HG03039 (cell line): ENCODE results near the gene CEP97.
"Not testable (repeated sequence)": the region's sequence is repeated elsewhere in the genome, so short reads cannot be mapped to it uniquely, and the experiment has no call there.

Experiments used
- ATAC-seq: cut with Tn5 transposase; IDR thresholded peaks from one replicate; pipeline ENCODE4 v1.9.1; 2021; ENCODE audit warnings: mild to moderate bottlenecking, moderate library complexity; ENCODE audit not compliant: unreplicated experiment

The CEP97 gene

DNA sequence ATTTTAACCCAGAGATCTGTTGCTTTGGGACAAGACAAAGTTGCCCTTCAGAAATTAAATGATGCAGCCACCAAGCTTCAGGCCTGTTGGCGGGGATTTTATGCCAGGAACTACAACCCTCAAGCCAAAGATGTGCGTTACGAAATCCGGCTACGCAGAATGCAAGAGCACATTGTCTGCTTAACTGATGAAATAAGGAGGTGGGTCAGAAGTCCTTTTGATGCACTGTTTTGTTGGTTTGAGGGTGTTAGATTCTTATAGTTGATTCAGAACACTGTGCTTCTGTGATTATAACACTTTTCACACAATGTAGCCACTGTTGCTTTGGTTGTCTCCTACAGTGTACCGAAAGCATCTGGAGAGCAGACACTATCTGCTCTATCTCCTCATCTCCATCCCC lies 33.8 kb downstream of the CEP97 start:
- ATAC-seq, result no peak

DNA sequence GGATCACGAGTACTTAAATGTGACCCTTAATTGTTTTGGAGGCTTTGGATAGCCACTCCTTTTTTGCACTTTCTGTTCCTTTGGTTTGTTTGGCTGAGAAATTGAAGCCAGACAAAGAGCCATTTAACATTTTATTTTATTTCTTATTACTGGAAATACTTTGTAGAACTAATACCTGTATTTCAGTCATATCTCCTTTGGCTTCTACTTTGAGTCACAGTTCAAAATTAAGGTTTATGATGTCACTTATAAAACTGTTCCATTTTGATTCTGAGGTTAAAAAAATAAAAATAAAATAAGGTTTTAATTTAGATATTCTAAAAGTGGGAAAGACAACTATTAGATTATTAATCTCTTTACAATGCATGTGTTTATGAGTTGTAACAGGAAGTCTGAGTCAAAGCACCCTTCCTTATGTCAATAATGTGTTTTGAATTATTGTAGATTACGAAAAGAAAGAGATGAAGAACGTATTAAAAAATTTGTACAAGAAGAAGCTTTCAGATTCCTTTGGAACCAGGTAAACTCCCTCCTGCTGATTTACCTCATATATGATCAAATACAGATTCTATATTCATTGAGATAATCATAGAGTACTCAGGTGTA lies 37.7 kb downstream of the CEP97 start:
- ATAC-seq, result no peak

DNA sequence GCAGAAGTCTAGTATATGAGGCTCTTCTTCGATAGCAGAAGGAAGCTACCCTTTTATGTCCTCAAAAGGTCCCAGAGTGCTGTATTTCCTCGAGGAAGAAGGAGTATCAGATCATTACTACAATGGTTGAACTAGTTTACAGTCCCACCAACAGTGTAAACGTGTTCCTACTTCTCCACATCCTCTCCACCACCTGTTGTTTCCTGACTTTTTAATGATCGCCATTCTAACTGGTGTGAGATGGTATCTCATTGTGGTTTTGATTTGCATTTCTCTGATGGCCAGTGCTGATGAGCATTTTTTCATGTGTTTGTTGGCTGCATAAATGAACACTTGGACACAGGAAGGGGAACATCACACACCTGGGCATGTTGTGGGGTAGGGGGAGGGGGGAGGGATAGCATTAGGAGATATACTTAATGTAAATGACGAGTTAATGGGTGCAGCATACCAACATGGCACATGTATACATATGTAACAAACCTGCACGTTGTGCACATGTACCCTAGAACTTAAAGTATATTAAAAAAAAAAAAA lies 53.4 kb downstream of the CEP97 start:
- ATAC-seq, result not testable (repeated sequence)

DNA sequence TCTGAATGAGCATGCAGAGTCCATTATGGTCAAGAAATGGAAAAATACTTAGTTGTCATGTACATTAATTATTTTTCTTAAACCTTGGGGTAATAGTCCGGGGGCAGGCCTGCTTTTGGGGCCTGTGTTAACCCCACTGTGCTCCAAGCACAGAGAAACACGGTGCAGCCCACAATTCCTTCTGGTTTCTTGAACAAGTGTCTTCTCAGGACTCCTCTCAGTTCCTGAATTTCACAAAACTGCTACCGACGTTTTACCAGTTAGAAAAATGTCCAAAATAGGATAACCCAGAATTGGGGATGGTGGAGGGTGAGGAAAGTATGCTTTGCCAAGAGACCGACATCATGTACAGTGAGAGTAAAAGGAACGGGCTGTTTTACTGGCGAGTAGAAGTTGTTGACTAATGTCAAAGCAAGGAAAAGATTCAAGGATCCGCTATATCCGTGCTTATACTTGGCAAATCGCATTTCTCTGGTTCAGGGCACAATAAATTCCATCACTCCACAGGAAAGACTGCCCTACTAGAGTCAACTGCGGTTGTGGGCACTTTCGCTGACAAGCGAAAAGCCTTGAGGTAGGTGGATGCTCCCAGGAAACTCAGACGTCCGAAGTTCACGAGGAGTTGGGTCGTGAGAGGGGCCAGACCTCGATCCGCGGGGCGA lies 54.1 kb downstream of the CEP97 start:
- ATAC-seq, result no peak

DNA sequence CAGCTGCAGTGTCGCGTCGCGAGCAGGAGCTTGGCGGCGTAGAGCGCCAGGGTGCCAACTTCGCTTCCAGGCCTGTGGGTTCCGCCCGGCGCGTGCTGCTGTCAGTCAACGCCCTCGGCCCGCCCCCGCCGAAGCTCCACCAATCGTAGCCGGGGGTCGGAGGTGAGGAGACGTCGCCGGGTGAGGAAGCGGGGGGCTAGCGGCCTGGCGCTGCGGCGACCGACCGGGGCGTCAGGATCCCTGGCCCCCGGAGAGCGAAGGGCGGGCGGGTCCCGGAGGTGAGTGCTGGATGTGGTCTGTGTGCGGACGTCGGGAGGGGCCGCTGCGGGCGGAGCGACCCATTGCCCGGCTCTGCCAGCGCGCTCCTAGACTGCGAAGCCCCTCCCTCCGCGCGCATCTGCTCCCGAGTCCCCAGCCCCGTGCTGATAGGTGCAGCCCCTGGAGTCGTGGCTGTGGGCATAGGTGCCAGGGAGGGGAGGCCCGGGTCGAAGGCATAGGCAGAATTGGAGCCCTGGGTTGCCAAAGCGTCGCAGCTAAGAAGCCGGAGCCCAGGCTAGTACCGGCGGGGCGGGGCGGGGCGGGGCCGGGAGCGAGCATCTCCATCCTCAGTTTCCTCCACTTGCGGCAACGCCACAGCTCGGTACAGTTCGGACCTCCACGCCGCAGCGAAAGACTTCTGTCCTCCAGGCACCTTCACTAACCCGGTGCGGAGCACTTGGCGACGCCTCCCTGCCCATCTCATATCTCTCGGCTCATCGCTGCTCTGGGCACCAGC lies 54.8 kb downstream of the CEP97 start, which contains the start of gene NXPE3:
Gene NXPE3 (plus strand): TSS at position 165 of the 775 bp plus-strand sequence. CDS start 6,386 bp downstream, outside the sequence.
- peak; percentile 95 for ATAC-seq

DNA sequence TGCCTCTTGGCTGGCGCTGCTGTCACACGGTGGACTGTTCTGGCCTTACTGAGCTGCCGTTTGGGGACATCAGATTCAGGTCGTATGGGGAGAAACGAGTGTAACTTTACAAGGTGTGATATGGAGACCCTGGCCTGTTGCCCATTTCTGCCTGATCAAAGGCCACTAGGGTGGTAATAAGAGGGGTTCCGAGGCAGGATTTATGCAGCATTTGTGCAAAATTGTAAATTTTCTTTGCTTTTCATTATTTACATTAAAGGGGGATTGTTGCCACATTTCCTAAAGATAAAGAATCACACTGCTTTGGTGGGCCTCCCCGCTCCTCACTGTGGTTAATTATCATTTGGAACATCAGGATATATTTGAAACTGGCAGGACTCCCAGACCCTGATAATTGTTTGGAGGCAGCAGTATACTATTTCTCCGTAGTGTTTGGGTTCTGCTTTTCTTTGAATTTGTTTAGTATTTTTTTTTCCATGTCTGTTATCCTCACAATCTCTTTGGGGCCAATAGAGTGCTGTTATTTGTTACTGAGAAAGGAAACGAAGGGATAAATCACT lies 55.5 kb downstream of the CEP97 start:
- ATAC-seq, result peak; percentile 21

DNA sequence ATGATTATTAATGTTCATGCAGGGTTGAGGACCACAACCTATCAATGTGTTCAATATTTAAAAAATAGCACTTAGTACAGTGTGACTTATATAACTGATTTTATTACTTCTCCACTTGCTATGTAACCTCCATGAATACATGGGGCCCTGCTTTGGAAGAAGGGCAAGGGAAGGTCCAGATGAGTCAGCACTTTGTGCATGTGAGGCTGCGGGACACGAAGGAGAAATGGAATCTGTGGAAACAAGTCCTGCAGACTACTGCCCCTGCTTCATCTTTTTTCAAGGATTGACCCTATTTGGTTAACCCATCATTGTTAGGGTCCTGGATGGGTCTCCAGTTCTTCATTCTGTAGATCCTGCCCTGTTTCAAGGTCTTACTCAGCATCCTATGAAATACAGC lies 56.2 kb downstream of the CEP97 start:
- no peak for ATAC-seq

DNA sequence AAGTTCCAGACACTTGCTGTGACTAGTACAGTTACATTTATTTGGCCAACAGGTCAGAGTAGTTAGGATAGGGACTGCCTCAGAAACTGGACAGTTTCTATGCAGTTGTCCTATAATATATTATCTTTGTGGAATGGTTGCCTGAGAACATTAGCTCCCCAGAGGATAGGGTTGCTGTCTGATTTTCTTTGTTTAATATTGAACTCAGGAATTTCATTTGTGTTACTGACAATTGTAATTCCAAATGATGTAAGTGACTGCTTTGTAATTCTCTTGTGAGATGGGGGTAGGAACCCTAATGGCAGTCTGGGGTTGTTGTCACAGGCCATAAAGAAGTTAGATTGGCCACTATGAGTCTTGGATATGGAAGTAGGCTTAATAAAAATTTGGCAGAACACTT lies 56.8 kb downstream of the CEP97 start:
- no peak for ATAC-seq

DNA sequence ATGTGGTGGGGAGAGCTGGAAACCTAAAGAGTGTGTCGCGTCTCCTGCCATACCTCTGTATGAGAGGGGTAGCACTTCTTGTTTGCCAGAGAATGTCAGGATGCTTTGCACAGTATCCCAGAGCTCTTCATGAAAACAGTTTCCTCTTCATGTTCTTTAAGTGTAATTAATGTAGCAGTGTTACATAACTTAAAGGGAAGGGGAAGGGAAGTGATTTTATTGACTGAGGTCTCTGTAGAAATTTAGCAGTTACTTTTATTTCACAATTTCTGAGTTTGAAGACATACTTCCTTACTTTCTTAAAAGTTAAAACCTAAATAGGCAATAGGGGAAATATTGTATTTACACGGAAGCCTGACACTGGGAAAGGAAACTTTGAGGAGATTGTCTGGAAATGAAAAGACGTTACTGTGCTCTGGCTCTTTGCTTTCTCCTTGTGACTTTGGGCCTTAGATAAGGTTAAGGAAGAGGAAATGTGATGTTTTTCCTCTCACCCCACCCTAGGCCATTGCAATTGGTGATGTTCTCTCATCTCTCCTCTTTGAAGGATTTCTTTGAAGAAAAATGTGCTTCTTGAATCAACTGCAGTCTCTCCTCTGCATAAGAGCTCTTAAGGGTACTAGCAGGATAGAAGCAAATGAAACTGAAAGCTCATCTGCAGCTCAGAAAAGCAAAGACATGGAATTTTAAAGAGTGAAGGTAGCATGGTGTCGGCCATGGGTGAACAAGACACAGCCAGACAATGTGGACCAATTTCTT lies 60.6 kb downstream of the CEP97 start:
- ATAC-seq, result no peak

DNA sequence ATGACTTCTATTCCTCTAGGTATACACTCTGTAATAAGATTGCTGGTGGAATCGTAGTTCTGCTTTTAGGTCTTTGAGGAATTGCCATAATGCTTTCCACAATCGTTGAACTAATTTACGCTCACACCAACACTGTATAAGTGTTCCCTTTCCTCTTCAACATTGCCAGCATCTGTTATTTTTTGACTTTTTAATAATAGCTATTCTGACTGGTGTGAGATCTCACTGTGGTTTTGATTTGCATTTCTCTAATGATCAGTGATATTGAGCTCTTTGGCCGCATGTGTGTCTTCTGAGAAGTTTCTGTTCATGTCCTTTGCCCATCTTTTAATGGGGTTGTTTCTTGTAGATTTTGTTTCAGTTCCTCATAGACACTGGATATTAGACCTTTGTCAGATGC lies 67.4 kb downstream of the CEP97 start:
- peak; percentile 96 for ATAC-seq

DNA sequence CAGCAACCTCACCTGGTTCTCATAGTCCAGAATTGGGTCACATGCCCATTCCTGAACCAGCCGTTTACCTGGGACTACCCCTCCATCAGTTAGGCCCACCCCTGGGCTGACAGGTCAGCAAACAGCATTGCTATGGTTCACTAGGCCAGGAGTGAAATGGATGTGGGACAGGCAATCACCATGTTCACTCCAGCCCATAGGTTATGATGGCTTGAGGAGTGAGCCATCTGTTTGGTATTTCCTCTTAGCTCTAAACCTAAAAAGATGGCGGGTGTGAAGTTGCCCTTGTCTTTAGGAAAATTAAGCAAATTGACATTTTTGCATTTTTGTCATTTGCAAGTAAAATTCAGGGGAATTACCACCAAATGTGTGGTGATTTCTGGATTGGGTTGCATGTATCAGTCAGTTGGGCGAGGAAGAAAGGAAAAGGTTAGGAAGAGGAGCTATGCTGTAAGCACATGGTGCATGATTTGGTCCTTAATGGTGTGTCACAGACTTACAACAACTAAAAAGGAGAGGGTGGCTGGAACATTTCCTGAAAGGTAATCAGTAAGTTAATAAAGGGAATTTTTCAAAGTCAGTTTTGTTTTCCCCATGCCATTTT lies 71.8 kb downstream of the CEP97 start:
- no peak for ATAC-seq

DNA sequence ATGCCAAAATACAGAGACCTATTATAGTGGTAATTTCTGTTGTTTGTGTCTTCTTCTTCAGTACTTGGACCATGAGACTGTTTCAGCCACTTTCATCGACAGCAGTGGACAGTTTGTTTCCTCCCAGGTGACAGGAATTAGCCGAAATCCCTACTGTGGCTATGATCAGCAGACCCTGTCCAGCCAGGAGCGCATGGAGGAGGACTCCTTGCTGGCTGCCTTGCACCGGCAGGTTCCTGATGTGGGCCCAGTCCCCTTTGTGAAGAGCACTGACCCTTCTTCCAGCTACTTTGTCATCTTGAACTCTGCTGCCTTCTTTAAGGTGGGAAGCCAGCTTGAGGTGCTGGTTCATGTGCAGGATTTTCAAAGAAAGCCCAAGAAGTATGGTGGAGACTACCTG lies 76.8 kb downstream of the CEP97 start:
- no peak for ATAC-seq

DNA sequence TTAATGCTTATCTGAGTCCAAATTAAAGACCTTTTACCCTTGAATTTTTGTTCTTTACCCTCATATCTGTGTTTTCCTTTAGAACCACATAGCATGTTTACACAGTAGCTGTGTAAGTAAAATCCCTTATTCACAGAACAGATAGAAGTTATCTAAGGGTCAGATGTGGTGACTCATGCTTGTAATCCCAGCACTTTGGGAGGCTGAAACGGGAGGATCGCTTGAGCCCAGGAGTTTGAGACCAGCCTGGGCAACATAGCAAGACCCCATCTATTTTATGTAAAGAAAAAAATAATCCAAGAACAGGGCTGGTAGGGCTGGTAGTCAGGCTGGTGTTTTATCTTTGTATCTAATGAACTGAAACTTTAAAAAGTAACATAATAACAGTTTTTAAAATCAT lies 77.8 kb downstream of the CEP97 start:
- ATAC-seq, result no peak

DNA sequence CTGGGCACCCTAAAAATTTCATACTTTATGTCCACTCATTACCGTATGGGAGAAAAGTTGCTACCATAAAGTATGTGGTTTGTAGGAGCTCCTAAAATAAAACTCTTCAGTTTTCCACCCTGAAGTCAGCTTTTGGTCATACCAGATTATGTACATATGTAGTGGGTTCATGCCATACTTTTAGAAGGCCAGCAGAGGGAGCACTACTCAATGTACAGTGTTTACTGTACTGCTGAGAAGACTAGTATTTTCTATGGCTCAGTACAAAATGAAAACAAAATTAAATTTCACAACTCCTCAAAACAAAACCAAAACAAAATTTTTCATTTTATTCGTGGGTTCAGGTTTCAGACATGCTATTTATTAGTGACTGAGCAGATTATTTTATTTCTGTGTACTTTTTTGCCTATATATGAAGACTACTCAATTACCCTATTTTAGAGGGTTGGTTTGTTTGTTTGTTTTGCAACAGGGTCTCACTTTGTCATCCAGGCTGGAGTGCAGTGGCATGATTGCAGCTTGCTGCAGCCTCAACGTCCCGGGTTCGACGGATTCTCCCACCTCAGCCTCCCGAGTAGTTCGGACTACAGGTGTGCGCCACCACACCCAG lies 78.9 kb downstream of the CEP97 start:
- peak; percentile 89 for ATAC-seq

DNA sequence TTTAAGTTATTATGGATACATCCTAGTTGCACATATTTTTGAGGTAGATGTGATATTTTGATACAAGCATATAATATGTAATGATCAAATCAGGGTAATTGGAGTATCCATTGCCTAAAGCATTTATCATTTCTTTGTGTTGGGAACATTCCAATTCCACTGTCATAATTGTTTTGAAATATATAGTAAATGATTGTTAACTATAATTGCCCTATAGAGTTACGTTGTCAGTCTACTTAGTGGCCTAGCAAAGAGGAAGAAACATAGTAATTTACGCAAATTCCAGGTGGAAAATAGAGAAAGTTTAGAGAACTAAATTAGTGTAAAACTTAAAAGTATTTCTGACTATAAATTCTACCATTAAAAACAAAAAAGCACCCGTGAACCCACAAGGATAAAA lies 79.5 kb downstream of the CEP97 start:
- ATAC-seq, result no peak

DNA sequence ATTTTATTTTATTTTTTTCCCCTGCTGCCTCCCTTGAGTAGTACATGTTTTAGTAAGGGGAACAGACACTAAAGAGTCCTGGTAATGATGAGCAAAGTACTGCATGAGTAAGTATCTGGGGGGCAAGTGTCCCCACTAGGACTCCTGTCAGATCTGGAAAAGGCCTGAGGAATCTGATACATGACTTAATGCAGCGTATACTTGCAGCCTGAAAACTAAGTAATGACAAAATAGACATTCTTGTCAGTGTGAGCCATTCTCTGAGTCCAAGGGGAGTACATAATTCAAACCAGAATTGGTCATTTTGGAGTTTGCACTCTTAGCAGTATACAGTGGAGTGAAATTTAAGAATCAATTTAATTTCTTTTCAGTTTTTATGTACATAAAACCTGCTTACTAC lies 82.1 kb downstream of the CEP97 start:
- no peak for ATAC-seq

DNA sequence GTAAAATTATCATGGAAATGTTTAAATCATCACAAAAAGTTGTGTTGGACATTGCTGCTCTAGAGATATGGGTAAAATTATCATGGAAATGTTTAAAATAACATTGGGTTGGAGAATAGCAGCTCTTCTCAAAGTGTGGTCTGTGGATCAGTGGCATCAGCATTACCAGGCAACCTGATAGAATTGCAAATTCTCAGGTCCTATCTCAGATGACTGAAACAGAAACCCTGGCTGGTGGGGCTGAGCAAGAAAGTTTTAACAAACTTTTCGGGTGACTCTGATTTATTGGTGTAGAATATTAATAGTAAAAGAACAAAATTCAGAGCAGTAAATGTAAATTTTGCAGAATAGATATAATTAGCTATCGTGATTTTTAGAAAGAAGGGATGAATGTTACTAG lies 83.5 kb downstream of the CEP97 start:
- peak; percentile 60 for ATAC-seq

DNA sequence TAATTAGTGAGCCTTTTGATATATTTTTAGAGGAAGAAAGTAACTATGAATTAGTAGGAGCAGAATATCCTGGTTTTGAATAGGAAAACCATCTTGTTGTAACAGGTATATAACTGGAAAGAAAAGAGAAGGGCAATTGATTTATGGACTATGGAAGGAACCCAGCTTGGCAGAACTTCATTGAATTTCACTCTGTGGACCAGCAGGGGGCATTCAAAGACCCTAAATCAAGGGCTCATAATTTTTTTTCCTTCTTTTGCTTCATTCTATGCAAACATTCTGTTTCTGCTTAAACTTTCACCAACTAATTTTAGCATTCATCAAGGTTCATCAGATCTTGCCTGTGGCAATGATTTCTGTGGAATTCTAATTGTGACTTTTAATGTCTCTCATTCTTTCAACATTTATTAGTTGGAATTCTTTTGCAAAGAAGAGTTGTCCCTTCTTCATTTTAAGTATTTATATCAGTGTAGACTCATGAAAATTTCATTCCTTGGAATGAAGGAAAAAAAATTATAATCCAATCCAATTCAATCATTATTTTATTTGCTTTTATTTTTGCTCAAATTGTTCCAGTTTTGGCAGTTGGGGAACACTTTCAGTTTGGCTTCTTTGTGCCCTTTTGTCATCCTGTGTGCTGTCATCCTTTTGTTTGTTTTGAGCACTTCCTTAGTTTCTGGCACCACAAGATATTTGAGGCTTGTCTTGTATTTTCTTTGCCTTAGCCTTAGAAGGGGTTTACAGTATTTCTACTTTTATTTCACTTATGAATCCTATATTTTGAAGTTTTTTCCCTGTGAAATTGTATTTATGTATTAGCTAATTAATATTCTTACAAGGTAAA lies 85.0 kb downstream of the CEP97 start:
- ATAC-seq, result peak; percentile 32

DNA sequence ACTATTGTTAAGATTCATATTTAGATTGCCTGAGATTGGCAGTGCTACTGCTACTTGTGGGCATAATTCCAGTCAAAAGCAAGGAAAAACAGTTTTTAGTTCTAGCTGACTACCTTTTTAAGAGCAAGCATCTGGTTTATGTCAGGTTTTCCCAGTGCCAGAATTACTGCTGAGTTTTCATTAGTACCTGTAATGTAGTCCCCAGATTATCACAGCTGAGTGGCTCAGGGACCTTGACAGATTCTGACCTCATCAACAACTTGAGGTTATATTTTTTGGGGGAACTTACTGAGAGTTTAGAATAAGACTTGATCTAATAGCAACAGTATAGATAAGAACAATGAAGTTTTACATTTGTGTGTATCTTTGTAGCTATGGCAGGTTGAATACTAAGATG lies 85.6 kb downstream of the CEP97 start:
- ATAC-seq, result no peak
